ENCODE results near the gene IQCB1. TPM values are rescaled to one million over a fixed set of nuclear protein-coding genes. Genes with fewer than 3 reads are reported as not detected.

Gene IQCB1
- total RNA-seq, 5 donors from 2014 or later (not counting 1 experiment from before 2014, with no cell fraction given), result 24.9 to 44.5 (median 25.9) TPM

GRCh38 chr3:121757087-121757811 is 77.6 kb downstream of the IQCB1 start:
- Mint-ChIP-seq H3K4me1 (no peaks in the 10 kb centered on the region), H3K27me3 (peaks cover 9 to 12% of the 10 kb centered on the region in 2 donors), H3K9me3 (no peaks in the 10 kb centered on the region), H3K4me3 (no peak overlapping the region), H3K36me3 (no peaks in the 10 kb centered on the region), H3K27ac (peak overlapping the region in 1 of 2 donors; percentile 28)
- H3K36me3 ChIP-seq (ENCODE audit: control insufficient read depth in 2 of 2, extremely low read depth in 1 of 2, insufficient read depth in 1 of 2, low read length in 1 of 2), result no peaks in the 10 kb centered on the region
- no peak overlapping the region for H3K27ac ChIP-seq (ENCODE audit: low read length)
- ChIA-PET CTCF (interaction anchor here in 1 of 2 donors (0.7 kb wide), 1 partner anchor 8 kb away, joined by 3 read pairs; no protein-coding TSS in a partner anchor), POLR2A (interaction anchor here in 1 of 2 donors (0.6 kb wide), 1 partner anchor 30 kb away, joined by 4 read pairs; no protein-coding TSS in a partner anchor)
- DNase-seq, result no peak
- ATAC-seq (replicated peaks in 1 of 4), result no peak
- no peaks in the 10 kb centered on the region for H3K4me1 ChIP-seq (ENCODE audit: control insufficient read depth in 1 of 2, extremely low read depth in 1 of 2, insufficient read depth in 2 of 2, low read length in 2 of 2)
- peaks cover 0 to 3% of the 10 kb centered on the region in 2 experiments for H3K27me3 ChIP-seq (replicated peaks in 1 of 2; ENCODE audit: control insufficient read depth in 2 of 2, extremely low read depth in 1 of 2, insufficient read depth in 2 of 2, low read length in 1 of 2)
- no peak overlapping the region for H3K4me3 ChIP-seq (ENCODE audit: control insufficient read depth in 1 of 2, extremely low read depth in 1 of 2, low read length in 1 of 2)
- no peaks in the 10 kb centered on the region for H3K9me3 ChIP-seq
- no CpG with 5 or more reads among the region's 4 CpGs for WGBS (ENCODE audit: insufficient coverage)

- H3K9me3 Mint-ChIP-seq, result no peaks in the 10 kb centered on the region
- ChIA-PET CTCF (no interaction called here), POLR2A (no interaction called here)
- H3K27me3 Mint-ChIP-seq, result peaks cover 12 to 15% of the 10 kb centered on the region in 2 donors
- ATAC-seq (replicated peaks in 1 of 4) (no peak), DNase-seq (no peak)
- WGBS (ENCODE audit: insufficient coverage), result 94% methylated on average over 1 of the region's 1 CpG
- no peaks in the 10 kb centered on the region for H3K9me3 ChIP-seq
- peaks cover 0 to 2% (median 0%) of the 10 kb centered on the region in 3 donors for H3K4me1 Mint-ChIP-seq
- H3K4me3 Mint-ChIP-seq, result no peak overlapping the region
- H3K27me3 ChIP-seq (replicated peaks in 1 of 2; ENCODE audit: control insufficient read depth in 2 of 2, extremely low read depth in 1 of 2, insufficient read depth in 2 of 2, low read length in 1 of 2), result peaks cover 0 to 3% of the 10 kb centered on the region in 2 experiments
- H3K36me3 Mint-ChIP-seq, result no peaks in the 10 kb centered on the region
- H3K36me3 ChIP-seq (ENCODE audit: control insufficient read depth in 2 of 2, extremely low read depth in 1 of 2, insufficient read depth in 1 of 2, low read length in 1 of 2), result no peaks in the 10 kb centered on the region
- H3K4me1 ChIP-seq (ENCODE audit: control insufficient read depth in 1 of 2, extremely low read depth in 1 of 2, insufficient read depth in 2 of 2, low read length in 2 of 2), result peaks cover 14 to 20% of the 10 kb centered on the region in 2 experiments
- H3K27ac Mint-ChIP-seq, result no peak overlapping the region
- H3K4me3 ChIP-seq (ENCODE audit: control insufficient read depth in 1 of 2, extremely low read depth in 1 of 2, low read length in 1 of 2), result no peak overlapping the region
- H3K27ac ChIP-seq (ENCODE audit: low read length), result no peak overlapping the region
Measured at GRCh38 chr3:121752772-121753171, 82.1 kb downstream of the IQCB1 start.

GRCh38 chr3:121752261-121752660 is 82.6 kb downstream of the IQCB1 start:
- DNase-seq (no peak), ATAC-seq (replicated peaks in 1 of 4) (no peak)
- no peaks in the 10 kb centered on the region for H3K36me3 Mint-ChIP-seq
- H3K4me1 ChIP-seq (ENCODE audit: control insufficient read depth in 1 of 2, extremely low read depth in 1 of 2, insufficient read depth in 2 of 2, low read length in 2 of 2), result peaks cover 14 to 20% of the 10 kb centered on the region in 2 experiments
- H3K27me3 ChIP-seq (replicated peaks in 1 of 2; ENCODE audit: control insufficient read depth in 2 of 2, extremely low read depth in 1 of 2, insufficient read depth in 2 of 2, low read length in 1 of 2), result peaks cover 0 to 3% of the 10 kb centered on the region in 2 experiments
- no peak overlapping the region for H3K4me3 Mint-ChIP-seq
- H3K9me3 Mint-ChIP-seq, result no peaks in the 10 kb centered on the region
- H3K36me3 ChIP-seq (ENCODE audit: control insufficient read depth in 2 of 2, extremely low read depth in 1 of 2, insufficient read depth in 1 of 2, low read length in 1 of 2), result no peaks in the 10 kb centered on the region
- WGBS (ENCODE audit: insufficient coverage), result no CpG with 5 or more reads among the region's 1 CpG
- H3K27ac ChIP-seq (ENCODE audit: low read length), result no peak overlapping the region
- peaks cover 12 to 13% of the 10 kb centered on the region in 2 donors for H3K27me3 Mint-ChIP-seq
- ChIA-PET CTCF (no interaction called here), POLR2A (no interaction called here)
- no peak overlapping the region for H3K4me3 ChIP-seq (ENCODE audit: control insufficient read depth in 1 of 2, extremely low read depth in 1 of 2, low read length in 1 of 2)
- H3K9me3 ChIP-seq, result no peaks in the 10 kb centered on the region
- peaks cover 0 to 3% (median 2%) of the 10 kb centered on the region in 3 donors for H3K4me1 Mint-ChIP-seq
- H3K27ac Mint-ChIP-seq, result no peak overlapping the region

GRCh38 chr3:121750087-121750415 is 84.8 kb downstream of the IQCB1 start:
- no peak for DNase-seq
- no peak for ATAC-seq (replicated peaks in 1 of 4)
- Mint-ChIP-seq H3K27me3 (peaks cover 10 to 12% of the 10 kb centered on the region in 2 donors), H3K9me3 (no peaks in the 10 kb centered on the region), H3K4me1 (peaks cover 0 to 11% (median 4%) of the 10 kb centered on the region in 3 donors), H3K36me3 (no peaks in the 10 kb centered on the region), H3K27ac (no peak overlapping the region), H3K4me3 (no peak overlapping the region)
- peak overlapping the region; percentile 78 for H3K27ac ChIP-seq (ENCODE audit: low read length)
- ChIA-PET POLR2A (interaction anchor here (1.5 to 2.8 kb wide), 4 partner anchors 32 to 90 kb away, joined by 4 to 15 read pairs (median 6); partner anchors contain the start of genes HCLS1 (in 2 of the 2), EAF2 (in 1 of the 2) and IQCB1 (in 1 of the 2)), CTCF (interaction anchor here in 1 of 2 donors (1.1 kb wide), 1 partner anchor 203 kb away, joined by 8 read pairs; no protein-coding TSS in a partner anchor)
- peaks cover 0 to 3% of the 10 kb centered on the region in 2 experiments for H3K27me3 ChIP-seq (replicated peaks in 1 of 2; ENCODE audit: control insufficient read depth in 2 of 2, extremely low read depth in 1 of 2, insufficient read depth in 2 of 2, low read length in 1 of 2)
- H3K9me3 ChIP-seq, result no peaks in the 10 kb centered on the region
- 0% methylated on average over 2 of the region's 9 CpGs for WGBS (ENCODE audit: insufficient coverage)
- peaks cover 14 to 23% of the 10 kb centered on the region in 2 experiments for H3K4me1 ChIP-seq (ENCODE audit: control insufficient read depth in 1 of 2, extremely low read depth in 1 of 2, insufficient read depth in 2 of 2, low read length in 2 of 2)
- no peaks in the 10 kb centered on the region for H3K36me3 ChIP-seq (ENCODE audit: control insufficient read depth in 2 of 2, extremely low read depth in 1 of 2, insufficient read depth in 1 of 2, low read length in 1 of 2)
- H3K4me3 ChIP-seq (ENCODE audit: control insufficient read depth in 1 of 2, extremely low read depth in 1 of 2, low read length in 1 of 2), result peak overlapping the region; percentile 98 to 100

GRCh38 chr3:121749276-121750086 is 85.4 kb downstream of the IQCB1 start, which contains the start of gene GOLGB1:
GOLGB1 (minus strand) TSS chr3:121749741; CDS start chr3:121730971, 18,770 bp downstream.
- no peaks in the 10 kb centered on the region for H3K9me3 Mint-ChIP-seq
- peaks cover 0 to 2% of the 10 kb centered on the region in 2 experiments for H3K27me3 ChIP-seq (replicated peaks in 1 of 2; ENCODE audit: control insufficient read depth in 2 of 2, extremely low read depth in 1 of 2, insufficient read depth in 2 of 2, low read length in 1 of 2)
- H3K27ac Mint-ChIP-seq, result no peak within 1 kb of the TSS
- peak within 1 kb of the TSS in 2 of 3 donors; percentile 22 to 54 for H3K4me3 Mint-ChIP-seq
- ChIA-PET CTCF (interaction anchor here in 1 of 2 donors (1.1 to 1.3 kb wide), 2 partner anchors 203 to 635 kb away, joined by 3 to 8 read pairs; partner anchors contain the start of gene FAM162A), POLR2A (interaction anchor here (1.5 to 2.8 kb wide), 4 partner anchors 31 to 89 kb away, joined by 4 to 15 read pairs (median 6); partner anchors contain the start of genes HCLS1 (in 2 of the 2), EAF2 (in 1 of the 2) and IQCB1 (in 1 of the 2))
- H3K27ac ChIP-seq (ENCODE audit: low read length), result peak within 1 kb of the TSS; percentile 97
- peak; percentile 94 to 98 (median 96) for ATAC-seq (replicated peaks in 1 of 4)
- no peaks in the 10 kb centered on the region for H3K9me3 ChIP-seq
- H3K36me3 Mint-ChIP-seq, result no peaks in the 10 kb centered on the region
- H3K4me3 ChIP-seq (ENCODE audit: control insufficient read depth in 1 of 2, extremely low read depth in 1 of 2, low read length in 1 of 2), result peak within 1 kb of the TSS; percentile 98 to 100
- WGBS (ENCODE audit: insufficient coverage), result 1% methylated on average over 46 of the region's 51 CpGs
- peaks cover 5 to 15% (median 8%) of the 10 kb centered on the region in 3 donors for H3K4me1 Mint-ChIP-seq
- peaks cover 10 to 12% of the 10 kb centered on the region in 2 donors for H3K27me3 Mint-ChIP-seq
- DNase-seq, result peak; percentile 77 to 98 (median 92)
- peaks cover 14 to 23% of the 10 kb centered on the region in 2 experiments for H3K4me1 ChIP-seq (ENCODE audit: control insufficient read depth in 1 of 2, extremely low read depth in 1 of 2, insufficient read depth in 2 of 2, low read length in 2 of 2)
- H3K36me3 ChIP-seq (ENCODE audit: control insufficient read depth in 2 of 2, extremely low read depth in 1 of 2, insufficient read depth in 1 of 2, low read length in 1 of 2), result no peaks in the 10 kb centered on the region

Measured in T-cell (primary cell).